HepG2 (cell line): Measurements from ENCODE around the gene PRKG1.

Experiments used
- ATF3 ChIP-seq: sonication (generic); formaldehyde crosslinking; IDR thresholded peaks from 2 replicates; pipeline ENCODE4 v1.4.0; 2020; ENCODE audit warnings: missing genetic modification reagents
- CREB1 ChIP-seq, 2 experiments: fragments of 450-650 bp in 1 of 2; IDR thresholded peaks; 2 replicates each; pipeline ENCODE4 v1.6.1; 2016 to 2017; ENCODE audit warnings: control low read depth in 1 of 2, mild to moderate bottlenecking in 1 of 2, missing compliant biosample characterization in 1 of 2, missing genetic modification characterization in 1 of 2
- CTCF ChIP-seq: sonication (generic); formaldehyde crosslinking; IDR thresholded peaks from 2 replicates; pipeline ENCODE4 v1.5.0; 2020; ENCODE audit warnings: mild to moderate bottlenecking, missing genetic modification reagents, moderate library complexity
- EHMT2 ChIP-seq: fragments of 200-600 bp; sonication (generic); IDR thresholded peaks from 2 replicates; pipeline ENCODE4 v1.7.0; 2017; ENCODE audit warnings: antibody characterized with exemption, low read depth, low read length, borderline replicate concordance
- FOXK1 ChIP-seq: sonication (generic); formaldehyde crosslinking; IDR thresholded peaks from 2 replicates; pipeline ENCODE4 v1.4.0; 2020; ENCODE audit warnings: low read depth, missing genetic modification reagents, borderline replicate concordance
- HCFC1 ChIP-seq: fragments of 150-350 bp; IDR thresholded peaks from 2 replicates; pipeline ENCODE4 v1.6.1; 2014; ENCODE audit warnings: low read depth, low read length
- KLF6 ChIP-seq: IDR thresholded peaks from 2 replicates; pipeline ENCODE4 v1.8.0; 2016; ENCODE audit warnings: missing biosample characterization, missing genetic modification reagents
- MLLT10 ChIP-seq: sonication (generic); formaldehyde crosslinking; IDR thresholded peaks from 2 replicates; pipeline ENCODE4 v1.4.0; 2020; ENCODE audit warnings: missing genetic modification reagents
- PRDM15 ChIP-seq: sonication (generic); formaldehyde crosslinking; IDR thresholded peaks from 2 replicates; pipeline ENCODE4 v1.4.0; 2020; ENCODE audit warnings: missing genetic modification reagents
- REST ChIP-seq, 2 experiments: IDR thresholded peaks; 2 replicates each; pipeline ENCODE4 v1.6.1; 2011 to 2012; ENCODE audit warnings: low read length in 2 of 2, borderline replicate concordance in 1 of 2, low read depth in 1 of 2, mild to moderate bottlenecking in 1 of 2, moderate library complexity in 1 of 2
- SMAD3 ChIP-seq: sonication (generic); formaldehyde crosslinking; IDR thresholded peaks from 2 replicates; pipeline ENCODE4 v1.4.0; 2020; ENCODE audit warnings: missing genetic modification reagents
- ZNF251 ChIP-seq: sonication (generic); formaldehyde crosslinking; IDR thresholded peaks from 2 replicates; pipeline ENCODE4 v1.9.0; 2021; ENCODE audit warnings: mild to moderate bottlenecking, missing genetic modification reagents
- ZNF431 ChIP-seq: sonication (generic); formaldehyde crosslinking; IDR thresholded peaks from 2 replicates; pipeline ENCODE4 v1.9.0; 2022; ENCODE audit warnings: missing genetic modification reagents, low read depth, mild to moderate bottlenecking, borderline replicate concordance
- TF ChIP-seq, protein P1 (sequence below): sonication (generic); formaldehyde crosslinking; conservative IDR thresholded peaks from 2 replicates; pipeline ENCODE4 v1.5.0; 2020; ENCODE audit warnings: missing genetic modification reagents

DNA sequence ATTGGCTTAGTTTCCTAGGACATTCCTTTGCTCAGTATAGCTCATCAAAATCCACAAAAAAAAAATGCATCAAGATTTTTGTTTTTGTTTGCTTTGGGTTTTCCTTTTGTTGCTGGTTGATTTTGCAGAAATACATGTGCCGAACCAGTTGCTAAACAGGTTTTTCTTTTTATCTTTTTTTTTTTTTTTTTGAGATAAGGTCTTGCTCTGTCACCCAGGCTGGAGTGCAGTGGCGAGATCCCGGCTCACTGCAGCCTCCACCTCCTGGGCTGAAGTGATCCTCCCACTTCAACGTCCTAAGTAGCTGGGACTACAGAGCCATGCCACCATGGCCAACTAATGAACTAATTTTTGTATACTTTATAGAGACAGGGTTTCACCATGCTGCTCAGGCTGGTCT lies 616.8 kb downstream of the PRKG1 start:
- no peak for TF ChIP-seq SMAD3 (CRISPR knock-in tag)
- no peak for TF ChIP-seq ZNF431
- TF ChIP-seq CTCF = no peak
- TF ChIP-seq MLLT10 (CRISPR knock-in tag) = no peak
- TF ChIP-seq, protein P1, sequence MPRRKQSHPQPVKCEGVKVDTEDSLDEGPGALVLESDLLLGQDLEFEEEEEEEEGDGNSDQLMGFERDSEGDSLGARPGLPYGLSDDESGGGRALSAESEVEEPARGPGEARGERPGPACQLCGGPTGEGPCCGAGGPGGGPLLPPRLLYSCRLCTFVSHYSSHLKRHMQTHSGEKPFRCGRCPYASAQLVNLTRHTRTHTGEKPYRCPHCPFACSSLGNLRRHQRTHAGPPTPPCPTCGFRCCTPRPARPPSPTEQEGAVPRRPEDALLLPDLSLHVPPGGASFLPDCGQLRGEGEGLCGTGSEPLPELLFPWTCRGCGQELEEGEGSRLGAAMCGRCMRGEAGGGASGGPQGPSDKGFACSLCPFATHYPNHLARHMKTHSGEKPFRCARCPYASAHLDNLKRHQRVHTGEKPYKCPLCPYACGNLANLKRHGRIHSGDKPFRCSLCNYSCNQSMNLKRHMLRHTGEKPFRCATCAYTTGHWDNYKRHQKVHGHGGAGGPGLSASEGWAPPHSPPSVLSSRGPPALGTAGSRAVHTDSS (CRISPR knock-in tag) = no peak
- TF ChIP-seq REST (IDR thresholded peaks at IDR 0.05; ENCODE audit: borderline replicate concordance in 1 of 2, low read depth in 1 of 2, low read length in 2 of 2) = no peak
- TF ChIP-seq FOXK1 = no peak
- TF ChIP-seq ATF3 (CRISPR knock-in tag) = no peak
- TF ChIP-seq KLF6 (CRISPR knock-in tag) = no peak
- no peak for TF ChIP-seq CREB1 (IDR thresholded peaks at IDR 0.05)
- TF ChIP-seq CREB1 (CRISPR knock-in tag; IDR thresholded peaks at IDR 0.05) = no peak
- no peak for TF ChIP-seq HCFC1
- no peak for TF ChIP-seq PRDM15 (CRISPR knock-in tag)
- TF ChIP-seq EHMT2 = no peak
- TF ChIP-seq ZNF251 (CRISPR knock-in tag) = no peak
